Thymus (tissue), 11 donors: Measurements from ENCODE around the gene BAK1. TPM values are rescaled to one million over a fixed set of nuclear protein-coding genes. Genes with fewer than 3 reads are reported as not detected.
A peak's percentile ranks its signal among the peaks of the same experiment; 100 is the strongest.
"Not testable (repeated sequence)": the region's sequence is repeated elsewhere in the genome, so short reads cannot be mapped to it uniquely, and the experiment has no call there.

Experiments
- DNase-seq, 9 donors: peaks; one replicate each; pipeline ENCODE4 v3.0.0-alpha.2; 2013; ENCODE audit warnings: low spot score in 9 of 9, low read depth in 6 of 9, missing footprints in 1 of 9
- H3K27ac ChIP-seq, 2 donors: one replicate each; pipeline ENCODE4 v1.5.1; 2013; ENCODE audit warnings: control low read depth in 1 of 2, low read depth in 1 of 2, low read length in 1 of 2, mild to moderate bottlenecking in 1 of 2, moderate library complexity in 1 of 2
- H3K27me3 ChIP-seq, 2 donors: one replicate each; pipeline ENCODE4 v1.5.1; 2013; ENCODE audit warnings: low read length in 1 of 2; ENCODE audit not compliant: control insufficient read depth in 2 of 2, insufficient read depth in 1 of 2
- H3K36me3 ChIP-seq, 2 donors: one replicate each; pipeline ENCODE4 v1.5.1; 2013; ENCODE audit warnings: low read length in 1 of 2, mild to moderate bottlenecking in 1 of 2, moderate library complexity in 1 of 2; ENCODE audit not compliant: control insufficient read depth in 2 of 2, insufficient read depth in 2 of 2
- H3K4me1 ChIP-seq, 2 donors: one replicate each; pipeline ENCODE4 v1.5.1; 2013; ENCODE audit warnings: low read length in 2 of 2; ENCODE audit not compliant: control insufficient read depth in 2 of 2, insufficient read depth in 2 of 2
- H3K4me3 ChIP-seq, 2 donors: one replicate each; pipeline ENCODE4 v1.5.1; 2013; ENCODE audit warnings: low read length in 2 of 2, control low read depth in 1 of 2, mild to moderate bottlenecking in 1 of 2
- H3K9me3 ChIP-seq, 2 donors: one replicate each; pipeline ENCODE4 v1.5.1; 2013; ENCODE audit warnings: low read length in 1 of 2, mild to moderate bottlenecking in 1 of 2; ENCODE audit not compliant: control insufficient read depth in 2 of 2, insufficient read depth in 1 of 2
- WGBS: extraction: QIAGEN DNeasy Blood & Tissue Kit; methylation state at CpG from one replicate; pipeline ENCODE4 v1.1.7; 2013; 5-methylcytosine and 5-hydroxymethylcytosine counted together
- polyA plus RNA-seq: library from polyadenylated mRNA; stranded (reverse); fragments of 200-250 nt; gene quantifications from one replicate; pipeline ENCODE4 v1.2.3, GENCODE V29; 2013
- total RNA-seq: library from RNA; stranded (reverse); fragments of 120-200 nt; gene quantifications from one replicate; pipeline ENCODE4 v1.2.4, GENCODE V29; 2013
- donor health status: healthy.

Gene BAK1
- total and polyA plus RNA-seq, 2 donors, result 12.8 to 25.6 TPM

DNA sequence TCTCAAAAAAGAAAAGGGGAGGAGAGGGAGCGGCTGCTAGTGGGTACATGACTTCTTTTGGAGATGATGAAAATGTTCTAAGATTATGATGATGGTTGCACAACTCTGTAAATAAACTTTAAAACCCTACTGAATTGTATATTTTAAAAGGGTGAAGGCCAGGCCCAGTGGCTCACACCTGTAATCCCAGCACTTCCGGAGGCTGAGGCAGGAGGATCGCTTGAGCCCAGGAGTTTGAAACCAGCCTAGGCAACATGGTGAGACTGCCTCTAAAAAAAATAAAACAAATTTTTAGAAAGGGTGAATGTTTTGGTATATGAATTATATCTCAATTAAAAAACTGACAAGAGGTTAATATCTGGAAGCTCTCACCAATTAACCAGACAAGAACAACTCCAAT lies 45.4 kb downstream of the BAK1 start:
- 97% methylated on average over 3 of the region's 3 CpGs for WGBS
- Histone ChIP-seq H3K27me3 (peaks cover 3 to 27% of the 10 kb centered on the region in 2 donors), H3K4me1 (peaks cover 4 to 10% of the 10 kb centered on the region in 2 donors), H3K4me3 (no peak overlapping the region), H3K9me3 (peaks cover 0 to 8% of the 10 kb centered on the region in 2 donors), H3K27ac (no peak overlapping the region), H3K36me3 (no peaks in the 10 kb centered on the region)
- no peak for DNase-seq

DNA sequence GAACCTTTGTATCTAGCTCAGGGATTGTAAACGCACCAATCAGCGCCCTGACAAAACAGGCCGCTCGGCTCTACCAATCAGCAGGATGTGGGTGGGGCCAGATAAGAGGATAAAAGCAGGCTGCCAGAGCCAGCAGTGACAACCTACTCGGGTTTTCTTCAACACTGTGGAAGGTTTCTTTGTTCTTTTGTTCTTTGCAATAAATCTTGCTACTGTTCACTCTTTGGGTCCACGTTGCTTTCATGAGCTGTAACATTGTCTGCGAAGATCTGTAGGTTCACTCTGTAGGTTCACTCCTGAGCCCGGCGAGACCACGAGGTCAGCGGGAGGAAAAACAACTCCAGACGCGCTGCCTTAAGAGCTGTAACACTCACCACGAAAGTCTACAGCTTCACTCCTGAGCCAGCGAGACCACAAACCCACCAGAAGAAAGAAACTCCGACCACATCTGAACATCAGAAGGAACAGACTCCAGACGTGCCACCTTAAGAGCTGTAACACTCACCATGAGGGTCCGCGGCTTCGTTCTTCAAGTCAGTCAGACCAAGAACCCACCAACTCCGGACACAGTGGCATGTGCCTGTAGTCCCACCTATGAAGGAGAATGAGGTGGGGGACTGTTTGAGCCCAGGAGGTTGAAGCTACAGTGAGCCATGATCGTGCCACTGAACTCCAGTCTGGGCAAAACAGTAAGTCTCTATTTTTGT lies 46.8 kb downstream of the BAK1 start:
- H3K9me3 ChIP-seq, H3K4me3 ChIP-seq, H3K36me3 ChIP-seq, H3K4me1 ChIP-seq: not testable (repeated sequence)
- DNase-seq, result peak; percentile 39 to 89 (median 57)
- peak overlapping the region; percentile 33 to 66 for H3K27ac ChIP-seq
- 17% methylated on average over 22 of the region's 22 CpGs for WGBS
- peaks cover 3 to 27% of the 10 kb centered on the region in 2 donors for H3K27me3 ChIP-seq

DNA sequence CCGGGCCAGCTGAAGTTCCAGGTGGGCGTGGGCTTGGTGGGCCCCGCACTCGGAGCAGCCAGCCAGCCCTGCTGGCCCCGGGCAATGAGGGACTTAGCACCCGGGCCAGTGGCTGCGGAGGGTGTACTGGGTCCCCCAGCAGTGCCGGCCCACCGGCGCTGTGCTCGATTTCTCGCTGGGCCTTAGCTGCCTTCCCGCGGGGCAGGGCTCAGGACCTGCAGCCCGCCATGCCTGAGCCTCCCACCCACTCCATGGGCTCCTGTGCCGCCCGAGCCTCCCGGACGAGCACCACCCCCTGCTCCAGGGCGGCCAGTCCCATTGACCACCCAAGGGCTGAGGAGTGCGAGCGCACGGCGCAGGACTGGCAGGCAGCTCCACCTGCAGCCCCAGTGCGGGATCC lies 47.6 kb downstream of the BAK1 start:
- not testable (repeated sequence) for H3K27ac ChIP-seq, H3K4me1 ChIP-seq, H3K4me3 ChIP-seq, DNase-seq, H3K9me3 ChIP-seq, H3K36me3 ChIP-seq
- H3K27me3 ChIP-seq, result peaks cover 3 to 27% of the 10 kb centered on the region in 2 donors
- WGBS, result 98% methylated on average over 16 of the region's 25 CpGs

DNA sequence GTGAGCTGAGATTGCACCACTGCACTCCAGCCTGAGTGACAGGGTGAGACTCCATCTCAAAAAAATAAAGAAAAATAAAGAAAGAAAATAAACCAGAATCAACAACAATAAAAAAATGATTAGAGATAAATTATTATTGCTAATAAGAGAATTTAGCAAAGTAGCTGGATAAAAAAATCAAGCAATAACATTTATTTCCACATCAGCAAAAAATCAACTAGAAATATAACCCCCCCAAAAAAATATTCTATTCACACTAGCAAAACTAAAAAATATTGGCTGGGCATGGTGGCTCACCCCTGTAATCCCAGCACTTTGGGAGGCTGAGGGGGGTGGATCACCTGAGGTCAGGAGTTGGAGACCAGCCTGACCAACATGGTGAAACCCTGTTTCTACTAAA lies 49.5 kb downstream of the BAK1 start:
- not testable (repeated sequence) for H3K27ac ChIP-seq, H3K4me1 ChIP-seq, H3K9me3 ChIP-seq, DNase-seq, H3K36me3 ChIP-seq, H3K4me3 ChIP-seq
- peaks cover 2 to 19% of the 10 kb centered on the region in 2 donors for H3K27me3 ChIP-seq

Other genes starting within 250 kb of the BAK1 start
- 34.3 TPM for gene KIFC1, start 188.5 kb downstream of the BAK1 start, total RNA-seq
- gene KIFC1, start 188.5 kb downstream of the BAK1 start, polyA plus RNA-seq, result 5.5 TPM
- gene PHF1, start 169.3 kb downstream of the BAK1 start, total RNA-seq, result 16.3 TPM
- gene PHF1, start 169.3 kb downstream of the BAK1 start, polyA plus RNA-seq, result 141 TPM
- gene CUTA, start 162.2 kb downstream of the BAK1 start, total RNA-seq, result 136 TPM
- 199 TPM for gene CUTA, start 162.2 kb downstream of the BAK1 start, polyA plus RNA-seq
- gene SYNGAP1, start 160.2 kb downstream of the BAK1 start, total RNA-seq, result 3.0 TPM
- gene SYNGAP1, start 160.2 kb downstream of the BAK1 start, polyA plus RNA-seq, result 26.7 TPM
- 5.7 TPM for gene ZBTB9, start 125.7 kb downstream of the BAK1 start, total RNA-seq
- 9.0 TPM for gene ZBTB9, start 125.7 kb downstream of the BAK1 start, polyA plus RNA-seq
- gene ITPR3, start 41.0 kb upstream of the BAK1 start, total RNA-seq, result 4.7 TPM
- 19.5 TPM for gene ITPR3, start 41.0 kb upstream of the BAK1 start, polyA plus RNA-seq
- 88.4 TPM for gene UQCC2, start 131.4 kb upstream of the BAK1 start, total RNA-seq
- 67.3 TPM for gene UQCC2, start 131.4 kb upstream of the BAK1 start, polyA plus RNA-seq
- 0.28 TPM for gene IP6K3, start 166.6 kb upstream of the BAK1 start, total RNA-seq
- 6.6 TPM for gene IP6K3, start 166.6 kb upstream of the BAK1 start, polyA plus RNA-seq
- gene LEMD2, start 208.9 kb upstream of the BAK1 start, total RNA-seq, result 39.6 TPM
- gene LEMD2, start 208.9 kb upstream of the BAK1 start, polyA plus RNA-seq, result 67.5 TPM
- 0.61 TPM for gene MLN, start 223.7 kb upstream of the BAK1 start, total RNA-seq
- 8.7 TPM for gene MLN, start 223.7 kb upstream of the BAK1 start, polyA plus RNA-seq